ENCODE measurements around the gene NR2F1. TPM values are rescaled to one million over a fixed set of nuclear protein-coding genes. Genes with fewer than 3 reads are reported as not detected.
A peak's percentile ranks its signal among the peaks of the same experiment; 100 is the strongest.
"Not testable (repeated sequence)": the region's sequence is repeated elsewhere in the genome, so short reads cannot be mapped to it uniquely, and the experiment has no call there.

The NR2F1 gene
- total RNA-seq (10 to 100 TPM; 16.0 to 22.7 TPM), polyA plus RNA-seq (ENCODE audit: insufficient read depth, low read depth, low replicate concordance) (16.9 TPM)
- long read RNA-seq, donor 1, transcript NR2F1-206 (3 exons, 3,841 nt): major isoform, 9 of 55 reads
- long read RNA-seq, donor 1, partial matches to known transcripts: 46 of 55 reads
- long read RNA-seq, donor 1, other reads (novel, unspliced or antisense): 0 of 55 reads
- long read RNA-seq, donor 2, partial matches to known transcripts: 0 of 3 reads
- long read RNA-seq, donor 2, other reads (novel, unspliced or antisense): 0 of 3 reads

GRCh38 chr5:93582677-93583438 lies at the start of gene NR2F1:
Gene NR2F1 (plus strand): TSS chr5:93583222. CDS start chr5:93585024, 1,802 bp downstream.
- Histone ChIP-seq H3K36me3 (ENCODE audit: low read depth, missing control alignments) (no peaks in the 10 kb centered on the region), H3K27ac (peak within 1 kb of the TSS in 1 of 2 donors; percentile 77), H3K9me3 (no peaks in the 10 kb centered on the region), H3K27me3 (no peaks in the 10 kb centered on the region), H3K4me3 (peak within 1 kb of the TSS; percentile 63 to 72), H3K4me1 (peaks cover 10% of the 10 kb centered on the region)
- TF ChIP-seq CTCF (IDR thresholded peaks at IDR 0.05) (peak; percentile 99 to 100 (median 100)), POLR2A (IDR thresholded peaks at IDR 0.05) (no peak)
- DNase-seq: peak; percentile 82
- intact Hi-C loops (cut with DNase I; ENCODE audit: low total_unique reads): no loop called here
- 1 to 3% methylated on average over 21 of the region's 21 CpGs for WGBS, 2 donors

GRCh38 chr5:93545872-93546271 lies 37.1 kb upstream of the NR2F1 start:
- intact Hi-C loops (cut with DNase I; ENCODE audit: low total_unique reads): no loop called here
- WGBS, 2 donors: 75 to 81% methylated on average over 4 of the region's 4 CpGs
- TF ChIP-seq CTCF (IDR thresholded peaks at IDR 0.05) (no peak), POLR2A (IDR thresholded peaks at IDR 0.05) (no peak)
- H3K9me3 ChIP-seq: no peaks in the 10 kb centered on the region
- no peaks in the 10 kb centered on the region for H3K36me3 ChIP-seq (ENCODE audit: low read depth, missing control alignments)
- no peak overlapping the region for H3K4me3 ChIP-seq
- H3K27me3 ChIP-seq: no peaks in the 10 kb centered on the region
- no peak for DNase-seq
- H3K4me1 ChIP-seq: no peaks in the 10 kb centered on the region
- no peak overlapping the region for H3K27ac ChIP-seq

GRCh38 chr5:93549594-93549993 lies 33.4 kb upstream of the NR2F1 start:
- WGBS, 2 donors: 86 to 98% methylated on average over 3 of the region's 3 CpGs
- intact Hi-C loops (cut with DNase I; ENCODE audit: low total_unique reads); H3K4me1 ChIP-seq; H3K27ac ChIP-seq; H3K4me3 ChIP-seq; H3K27me3 ChIP-seq; H3K36me3 ChIP-seq (ENCODE audit: low read depth, missing control alignments); H3K9me3 ChIP-seq; DNase-seq: not testable (repeated sequence)

GRCh38 chr5:93557021-93557604 lies 25.9 kb upstream of the NR2F1 start:
- Histone ChIP-seq H3K9me3 (no peaks in the 10 kb centered on the region), H3K27me3 (no peaks in the 10 kb centered on the region), H3K4me3 (no peak overlapping the region), H3K4me1 (no peaks in the 10 kb centered on the region), H3K27ac (no peak overlapping the region), H3K36me3 (ENCODE audit: low read depth, missing control alignments) (no peaks in the 10 kb centered on the region)
- 97 to 100% methylated on average over 2 of the region's 2 CpGs for WGBS, 2 donors
- DNase-seq: no peak
- TF ChIP-seq POLR2A (IDR thresholded peaks at IDR 0.05) (no peak), CTCF (IDR thresholded peaks at IDR 0.05) (no peak)
- intact Hi-C loops (cut with DNase I; ENCODE audit: low total_unique reads): no loop called here

- Histone ChIP-seq H3K27ac (no peak overlapping the region), H3K4me3 (no peak overlapping the region), H3K36me3 (ENCODE audit: low read depth, missing control alignments) (no peaks in the 10 kb centered on the region), H3K4me1 (no peaks in the 10 kb centered on the region), H3K27me3 (no peaks in the 10 kb centered on the region), H3K9me3 (no peaks in the 10 kb centered on the region)
- DNase-seq: no peak
- TF ChIP-seq CTCF (IDR thresholded peaks at IDR 0.05): no peak
- TF ChIP-seq POLR2A (IDR thresholded peaks at IDR 0.05): no peak
- intact Hi-C loops (cut with DNase I; ENCODE audit: low total_unique reads): no loop called here
Measured at GRCh38 chr5:93566091-93566490, 16.9 kb upstream of the NR2F1 start.
